Neuronal stem cell (in vitro differentiated cells): Measurements from ENCODE around the gene LCN1.
A peak's percentile ranks its signal among the peaks of the same experiment; 100 is the strongest.
"Not testable (repeated sequence)": the region's sequence is repeated elsewhere in the genome, so short reads cannot be mapped to it uniquely, and the experiment has no call there.

ENCODE experiments used
- DNase-seq: peaks from one replicate; pipeline ENCODE4 v3.0.0-alpha.2; 2013; ENCODE audit warnings: low spot score
- H2AFZ ChIP-seq: one replicate; pipeline ENCODE4 v1.6.1; 2013; ENCODE audit warnings: mild to moderate bottlenecking, low read length, inconsistent platforms
- H2AK5ac ChIP-seq: 2 replicates; pipeline ENCODE4 v1.6.1; 2013; ENCODE audit warnings: low read depth, mild to moderate bottlenecking, inconsistent platforms, low read length, moderate library complexity, mixed read lengths
- H2BK120ac ChIP-seq: 2 replicates; pipeline ENCODE4 v1.6.1; 2013; ENCODE audit warnings: low read depth, mild to moderate bottlenecking, inconsistent platforms, low read length, moderate library complexity, mixed read lengths
- H2BK12ac ChIP-seq: one replicate; pipeline ENCODE4 v1.6.1; 2013; ENCODE audit warnings: low read length, inconsistent platforms
- H2BK15ac ChIP-seq: 2 replicates; pipeline ENCODE4 v1.6.1; 2013; ENCODE audit warnings: mild to moderate bottlenecking, low read length, inconsistent platforms, mixed read lengths
- H2BK5ac ChIP-seq: one replicate; pipeline ENCODE4 v1.6.1; 2013; ENCODE audit warnings: inconsistent platforms, mild to moderate bottlenecking, low read length, moderate library complexity
- H3K14ac ChIP-seq: one replicate; pipeline ENCODE4 v1.6.1; 2013; ENCODE audit warnings: low read length, inconsistent platforms
- H3K18ac ChIP-seq: 2 replicates; pipeline ENCODE4 v1.6.1; 2013; ENCODE audit warnings: low read length, inconsistent platforms
- H3K23ac ChIP-seq: 2 replicates; pipeline ENCODE4 v1.6.1; 2013; ENCODE audit warnings: low read depth, mild to moderate bottlenecking, mixed read lengths, low read length, inconsistent platforms; ENCODE audit not compliant: poor library complexity
- H3K27ac ChIP-seq: replicated peaks from 3 replicates; pipeline ENCODE4 v1.5.1; 2013; ENCODE audit warnings: low read length, inconsistent platforms
- H3K27me3 ChIP-seq, 3 experiments: 2 replicates each; pipeline ENCODE4 v1.6.1; 2013; ENCODE audit warnings: low read length in 3 of 3, mild to moderate bottlenecking in 2 of 3, inconsistent platforms in 1 of 3, low read depth in 1 of 3, mixed read lengths in 1 of 3, moderate library complexity in 1 of 3; ENCODE audit not compliant: control insufficient read depth in 3 of 3, insufficient read depth in 3 of 3
- H3K36me3 ChIP-seq, 2 donors: replicated peaks in 1 of 2; 2 replicates each; pipeline ENCODE4 v1.6.1; 2013; ENCODE audit warnings: low read length in 2 of 2; ENCODE audit not compliant: control insufficient read depth in 2 of 2, insufficient read depth in 2 of 2
- H3K4ac ChIP-seq: 2 replicates; pipeline ENCODE4 v1.6.1; 2013; ENCODE audit warnings: inconsistent platforms, mild to moderate bottlenecking, low read length, moderate library complexity
- H3K4me1 ChIP-seq, 2 donors: 1 replicate in 1 of 2; 2 replicates in 1 of 2; pipeline ENCODE4 v1.6.1; 2013; ENCODE audit warnings: low read length in 2 of 2, low read depth in 1 of 2; ENCODE audit not compliant: control insufficient read depth in 2 of 2, insufficient read depth in 1 of 2
- H3K4me2 ChIP-seq: one replicate; pipeline ENCODE4 v1.6.1; 2013; ENCODE audit warnings: mild to moderate bottlenecking, low read length, inconsistent platforms; ENCODE audit not compliant: insufficient read depth, poor library complexity, severe bottlenecking
- H3K4me3 ChIP-seq, 2 donors: 2 replicates each; pipeline ENCODE4 v1.5.1; 2013; ENCODE audit warnings: low read length in 2 of 2, mild to moderate bottlenecking in 2 of 2, inconsistent platforms in 1 of 2, moderate library complexity in 1 of 2
- H3K79me1 ChIP-seq: one replicate; pipeline ENCODE4 v1.6.1; 2013; ENCODE audit warnings: low read depth, mild to moderate bottlenecking, inconsistent platforms, low read length, moderate library complexity
- H3K9ac ChIP-seq: one replicate; pipeline ENCODE4 v1.6.1; 2013; ENCODE audit warnings: mild to moderate bottlenecking, low read depth, low read length, inconsistent platforms; ENCODE audit not compliant: poor library complexity
- H3K9me3 ChIP-seq, 2 donors: replicated peaks in 1 of 2; 2 replicates each; pipeline versions ENCODE3 to v1.6.1; 2013; ENCODE audit warnings: low read length in 2 of 2, mild to moderate bottlenecking in 2 of 2, inconsistent platforms in 1 of 2, low read depth in 1 of 2, mixed read lengths in 1 of 2, moderate library complexity in 1 of 2; ENCODE audit not compliant: control insufficient read depth in 2 of 2, insufficient read depth in 1 of 2
- H4K8ac ChIP-seq: one replicate; pipeline ENCODE4 v1.6.1; 2013; ENCODE audit warnings: low read depth, mild to moderate bottlenecking, inconsistent platforms, low read length, moderate library complexity
- H4K91ac ChIP-seq: one replicate; pipeline ENCODE4 v1.6.1; 2013; ENCODE audit warnings: low read length, low read depth, mild to moderate bottlenecking, inconsistent platforms; ENCODE audit not compliant: poor library complexity
- WGBS, 2 donors: extraction: QIAGEN DNeasy Blood & Tissue Kit; methylation state at CpG; one replicate each; pipeline ENCODE4 v1.1.7; 2013; ENCODE audit warnings: missing lambda C conversion rate in 2 of 2, mixed read lengths in 1 of 2; ENCODE audit not compliant: insufficient read length in 2 of 2, insufficient replicate concordance in 1 of 2; ENCODE audit errors: extremely low coverage in 2 of 2; 5-methylcytosine and 5-hydroxymethylcytosine counted together

LCN1 gene

GRCh38 chr9:135533674-135534073, 12.4 kb downstream of the LCN1 start:
- H3K23ac ChIP-seq: no peak overlapping the region
- H3K27me3 ChIP-seq: peaks cover 0 to 16% (median 0%) of the 10 kb centered on the region in 3 experiments
- no peaks in the 10 kb centered on the region for H3K9me3 ChIP-seq
- H3K14ac ChIP-seq: no peak overlapping the region
- H2BK5ac ChIP-seq: no peak overlapping the region
- H3K18ac ChIP-seq: no peak overlapping the region
- no peak overlapping the region for H3K4me3 ChIP-seq
- no peak for DNase-seq
- no peaks in the 10 kb centered on the region for H3K79me1 ChIP-seq
- H3K36me3 ChIP-seq: no peaks in the 10 kb centered on the region
- H3K4me1 ChIP-seq: no peaks in the 10 kb centered on the region
- no peak overlapping the region for H3K4ac ChIP-seq
- H2BK15ac ChIP-seq: no peak overlapping the region
- H2AK5ac ChIP-seq: no peak overlapping the region
- no peak overlapping the region for H2AFZ ChIP-seq
- no peak overlapping the region for H2BK12ac ChIP-seq
- H3K27ac ChIP-seq: no peak overlapping the region
- H3K4me2 ChIP-seq: no peak overlapping the region
- no peak overlapping the region for H4K91ac ChIP-seq
- no peak overlapping the region for H3K9ac ChIP-seq
- no peak overlapping the region for H2BK120ac ChIP-seq
- H4K8ac ChIP-seq: no peak overlapping the region
- no CpG with 5 or more reads among the region's 12 CpGs for WGBS, 2 donors

- not testable (repeated sequence) for H3K4ac ChIP-seq, H3K23ac ChIP-seq, H3K36me3 ChIP-seq, H3K4me1 ChIP-seq, H2BK5ac ChIP-seq, H4K91ac ChIP-seq, H2BK120ac ChIP-seq, H3K4me3 ChIP-seq, H3K9me3 ChIP-seq, H2AFZ ChIP-seq, DNase-seq, H3K79me1 ChIP-seq, H2BK12ac ChIP-seq, H3K9ac ChIP-seq, H4K8ac ChIP-seq, H3K14ac ChIP-seq, H2AK5ac ChIP-seq, H3K4me2 ChIP-seq, H3K27ac ChIP-seq
- Histone ChIP-seq H3K27me3 (peaks cover 0 to 17% (median 0%) of the 10 kb centered on the region in 3 experiments), H3K18ac (peak overlapping the region; percentile 17), H2BK15ac (peak overlapping the region; percentile 58)
- no CpG with 5 or more reads among the region's 10 CpGs for WGBS, 2 donors
Observed at GRCh38 chr9:135534192-135534711, 13.0 kb downstream of the LCN1 start.

GRCh38 chr9:135534826-135535225, 13.6 kb downstream of the LCN1 start:
- H3K27ac ChIP-seq, H3K4me1 ChIP-seq, H2BK5ac ChIP-seq, H2BK12ac ChIP-seq, H3K36me3 ChIP-seq, H2BK120ac ChIP-seq, H2AK5ac ChIP-seq, H3K9ac ChIP-seq, H3K79me1 ChIP-seq, H4K8ac ChIP-seq, DNase-seq, H3K4ac ChIP-seq, H4K91ac ChIP-seq, H3K14ac ChIP-seq, H3K23ac ChIP-seq, H3K9me3 ChIP-seq, H3K18ac ChIP-seq, H2AFZ ChIP-seq, H3K4me3 ChIP-seq, H3K4me2 ChIP-seq: not testable (repeated sequence)
- no CpG with 5 or more reads among the region's 4 CpGs for WGBS, 2 donors
- peaks cover 0 to 18% (median 0%) of the 10 kb centered on the region in 3 experiments for H3K27me3 ChIP-seq
- H2BK15ac ChIP-seq: peak overlapping the region; percentile 58

- H3K4ac ChIP-seq, H3K79me1 ChIP-seq, H3K14ac ChIP-seq, H2AK5ac ChIP-seq, H3K23ac ChIP-seq, H3K9ac ChIP-seq, H2BK15ac ChIP-seq, H2AFZ ChIP-seq, H3K4me3 ChIP-seq, H4K8ac ChIP-seq, H3K4me2 ChIP-seq, H3K27ac ChIP-seq, H2BK12ac ChIP-seq, H3K36me3 ChIP-seq, H4K91ac ChIP-seq, H2BK5ac ChIP-seq, H2BK120ac ChIP-seq, H3K9me3 ChIP-seq, H3K4me1 ChIP-seq, H3K18ac ChIP-seq, DNase-seq: not testable (repeated sequence)
- WGBS, 2 donors: no CpG with 5 or more reads among the region's 13 CpGs
- peaks cover 0 to 21% (median 0%) of the 10 kb centered on the region in 3 experiments for H3K27me3 ChIP-seq
Observed at GRCh38 chr9:135535631-135536030, 14.4 kb downstream of the LCN1 start.
